Measurements from ENCODE around the gene HOXD3.

The HOXD3 gene

DNA sequence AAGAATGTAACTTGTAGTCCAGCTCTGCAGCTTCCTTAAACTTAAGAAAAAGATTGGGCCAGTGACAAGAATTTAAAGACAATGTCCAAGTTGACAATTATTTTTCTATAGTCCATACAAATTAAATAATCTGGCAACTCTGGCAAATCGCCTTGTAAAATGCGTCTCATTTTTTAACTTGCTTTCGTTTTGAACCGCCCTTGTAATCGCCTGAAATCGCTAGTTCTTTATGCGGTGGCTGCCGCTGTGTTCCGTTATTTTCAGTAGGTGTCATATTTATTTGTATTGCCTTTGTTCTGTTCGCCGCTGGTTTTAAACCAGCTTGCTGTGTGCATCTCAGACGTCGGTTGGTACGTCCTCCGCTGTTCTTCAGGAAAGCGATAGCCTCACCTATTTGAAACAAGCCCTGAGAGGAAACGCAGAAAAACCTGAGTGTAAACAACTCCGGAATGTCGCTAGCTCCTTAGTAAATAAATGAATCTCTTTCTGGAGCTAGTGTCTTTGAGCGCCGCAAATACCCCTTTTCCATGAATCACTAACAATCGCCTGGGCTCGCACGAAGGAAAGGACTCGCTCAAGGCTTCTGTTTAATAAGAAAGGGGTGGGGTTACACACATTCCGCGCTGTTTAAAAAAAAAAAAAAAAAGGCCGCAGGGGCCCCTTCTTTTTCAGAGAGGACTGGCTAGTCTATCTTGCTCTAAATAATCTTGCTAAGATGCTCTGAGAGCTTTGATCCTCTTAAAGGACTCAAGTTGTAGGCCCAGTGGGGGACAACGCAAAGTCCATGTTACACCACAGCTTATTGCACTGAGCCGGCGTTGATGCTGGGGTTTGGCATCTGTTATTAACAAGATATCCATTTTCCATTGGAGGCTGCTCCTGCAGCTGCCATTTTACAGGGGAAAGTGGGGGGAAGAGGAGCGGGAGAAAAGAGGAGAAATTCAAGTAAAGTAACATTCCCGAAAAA is 24.6 kb upstream of the HOXD3 start:
- DNase-seq (ENCODE audit: low read depth in 3 of 3, low spot score in 1 of 3), result no peak

DNA sequence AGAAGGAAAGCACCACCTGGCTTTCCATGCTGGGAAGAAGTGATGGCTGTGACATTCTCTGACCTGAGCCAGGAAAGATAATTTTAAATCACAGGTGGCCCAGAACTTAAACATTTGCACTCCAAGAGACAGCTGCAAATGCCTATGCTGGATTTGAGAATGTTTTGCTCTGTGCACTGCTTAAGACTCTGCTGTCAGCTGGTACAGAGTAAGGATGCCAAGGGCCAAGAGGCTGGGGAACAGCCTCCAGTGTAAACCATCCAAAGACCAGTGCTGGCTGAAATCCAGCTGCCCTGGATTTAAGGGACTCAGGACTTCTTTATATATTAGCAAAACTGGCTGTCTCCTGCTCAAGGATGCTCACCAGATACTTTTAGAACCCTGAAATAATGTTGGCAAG is 23.7 kb upstream of the HOXD3 start:
- DNase-seq (ENCODE audit: low read depth in 3 of 3, low spot score in 1 of 3), result no peak

DNA sequence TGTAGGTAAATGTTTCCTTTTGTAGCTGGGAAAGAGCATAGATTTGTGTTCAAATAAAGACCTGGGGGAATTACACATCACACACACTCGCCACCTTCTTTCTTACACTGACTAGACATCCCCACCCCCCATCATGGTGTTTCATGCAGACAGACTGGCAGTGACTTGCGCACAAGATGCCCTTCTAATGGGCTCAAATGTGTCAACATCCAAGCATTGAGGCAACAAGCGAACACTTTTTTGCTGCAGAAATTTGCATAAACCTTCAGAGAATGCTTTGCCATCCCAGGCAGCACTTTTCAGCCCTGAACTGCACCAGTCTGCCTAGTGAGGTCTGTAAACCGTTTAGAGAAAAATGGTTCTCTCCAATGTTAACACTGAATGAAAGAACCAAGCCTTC is 23.1 kb upstream of the HOXD3 start:
- no peak for DNase-seq (ENCODE audit: low read depth in 3 of 3, low spot score in 1 of 3)

DNA sequence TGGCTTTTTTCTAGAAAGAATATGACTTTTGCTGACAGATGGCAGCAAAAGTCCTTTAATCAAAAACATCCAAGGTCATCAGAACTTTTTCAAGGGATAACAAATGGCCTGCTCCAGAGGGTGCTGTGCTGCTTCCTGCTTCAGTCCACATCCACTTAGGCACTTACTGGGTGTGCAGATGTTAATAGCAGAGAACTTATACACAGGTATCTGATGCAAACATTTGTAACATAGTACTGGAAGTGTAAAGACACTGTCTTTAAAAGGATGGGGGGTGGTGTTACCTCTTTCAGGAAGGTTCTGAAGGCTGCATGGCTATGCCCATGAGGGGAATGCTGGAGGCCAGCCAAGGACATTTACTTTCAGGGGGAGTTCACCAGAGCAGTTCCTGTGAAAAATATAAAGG is 22.1 kb upstream of the HOXD3 start:
- no peak for DNase-seq (ENCODE audit: low read depth in 3 of 3, low spot score in 1 of 3)

DNA sequence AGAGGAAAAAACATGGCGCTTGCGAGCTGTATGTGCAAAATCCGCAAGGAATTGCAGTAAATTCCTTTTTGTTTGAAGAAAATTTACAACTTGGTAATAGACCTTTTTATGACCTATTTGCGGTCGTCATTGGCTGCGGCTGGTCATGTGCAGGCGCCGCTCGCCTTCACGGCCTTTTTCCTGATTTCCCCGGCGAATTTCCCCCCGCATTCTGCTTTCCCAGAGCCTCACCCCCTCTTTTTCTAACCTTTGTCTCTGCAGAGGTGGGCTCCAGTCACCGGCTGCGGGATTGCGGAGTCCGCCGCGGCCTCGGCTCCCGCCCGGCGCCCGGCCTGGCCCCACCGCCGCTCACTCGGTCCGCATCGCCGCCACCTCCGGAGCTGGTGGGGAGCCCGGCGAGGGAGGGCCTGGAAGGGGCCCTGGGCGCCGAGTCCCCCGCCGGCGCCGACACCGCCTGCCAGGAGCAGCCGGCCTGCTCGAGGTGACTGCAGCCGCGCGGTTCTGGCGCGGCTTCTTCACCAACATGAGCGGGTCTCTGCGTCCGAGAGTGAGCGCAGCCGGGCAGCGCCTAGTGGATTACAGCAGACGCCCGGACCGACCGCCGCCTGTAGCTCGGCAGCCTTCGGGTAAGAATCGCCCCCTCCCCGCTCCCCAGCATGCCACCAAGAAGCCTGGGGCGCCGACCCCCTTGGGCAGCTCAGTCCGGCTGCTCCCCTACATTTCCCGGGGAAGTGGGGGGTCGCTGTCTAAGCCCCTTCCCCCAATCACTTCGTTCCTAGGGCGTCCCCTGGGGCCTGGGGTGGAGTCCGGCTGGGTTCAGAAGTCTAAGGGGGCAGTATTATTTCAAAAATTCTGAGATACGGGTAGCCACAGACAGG is 20.5 kb upstream of the HOXD3 start:
- DNase-seq (ENCODE audit: low read depth in 3 of 3, low spot score in 1 of 3), result no peak

DNA sequence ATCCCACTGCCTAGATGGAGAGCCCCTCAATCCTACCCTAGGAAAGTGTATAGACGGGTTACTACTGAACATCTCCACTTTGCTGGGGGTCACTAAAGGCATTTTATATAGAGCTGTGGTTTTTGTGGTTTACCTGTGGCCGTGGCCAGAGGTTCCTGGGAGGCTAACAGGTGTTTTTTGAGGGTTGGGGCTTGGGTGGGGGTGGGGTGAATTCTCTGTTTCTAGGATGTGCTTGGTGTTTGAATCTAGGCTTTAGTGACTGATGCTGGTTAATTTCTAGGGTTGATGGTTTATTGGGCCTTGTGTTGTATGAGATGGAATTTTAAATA is 19.9 kb upstream of the HOXD3 start:
- no peak for DNase-seq (ENCODE audit: low read depth in 3 of 3, low spot score in 1 of 3)

DNA sequence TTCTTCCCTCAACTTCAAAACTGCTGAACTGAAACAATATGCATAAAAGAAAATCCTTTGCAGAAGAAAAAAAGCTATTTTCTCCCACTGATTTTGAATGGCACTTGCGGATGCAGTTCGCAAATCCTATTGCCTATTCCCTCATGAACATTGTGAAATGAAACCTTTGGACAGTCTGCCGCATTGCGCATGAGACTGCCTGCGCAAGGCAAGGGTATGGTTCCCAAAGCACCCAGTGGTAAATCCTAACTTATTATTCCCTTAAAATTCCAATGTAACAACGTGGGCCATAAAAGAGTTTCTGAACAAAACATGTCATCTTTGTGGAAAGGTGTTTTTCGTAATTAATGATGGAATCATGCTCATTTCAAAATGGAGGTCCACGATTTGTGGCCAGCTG is 19.2 kb upstream of the HOXD3 start:
- no peak for DNase-seq (ENCODE audit: low read depth in 3 of 3, low spot score in 1 of 3)

DNA sequence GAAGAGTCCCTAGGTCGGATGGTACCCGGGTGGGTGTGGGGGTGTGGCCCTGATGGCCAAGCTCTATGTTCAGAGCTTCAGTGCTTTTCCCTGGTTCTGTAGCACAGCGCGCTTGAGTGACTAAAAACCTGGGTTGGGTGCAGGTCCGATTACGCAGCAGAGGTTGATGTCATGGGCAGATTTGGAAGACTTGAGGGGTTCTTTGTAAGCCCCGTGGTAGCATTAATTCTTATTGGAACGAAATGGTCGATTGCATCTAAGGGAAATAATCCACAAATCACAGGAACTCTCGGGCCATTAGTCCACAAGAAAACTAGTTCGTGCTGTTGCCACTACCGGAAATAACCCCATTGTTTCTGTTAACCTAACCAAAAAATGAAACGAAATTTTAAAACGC is 18.6 kb upstream of the HOXD3 start:
- DNase-seq (ENCODE audit: low read depth in 3 of 3, low spot score in 1 of 3), result no peak

DNA sequence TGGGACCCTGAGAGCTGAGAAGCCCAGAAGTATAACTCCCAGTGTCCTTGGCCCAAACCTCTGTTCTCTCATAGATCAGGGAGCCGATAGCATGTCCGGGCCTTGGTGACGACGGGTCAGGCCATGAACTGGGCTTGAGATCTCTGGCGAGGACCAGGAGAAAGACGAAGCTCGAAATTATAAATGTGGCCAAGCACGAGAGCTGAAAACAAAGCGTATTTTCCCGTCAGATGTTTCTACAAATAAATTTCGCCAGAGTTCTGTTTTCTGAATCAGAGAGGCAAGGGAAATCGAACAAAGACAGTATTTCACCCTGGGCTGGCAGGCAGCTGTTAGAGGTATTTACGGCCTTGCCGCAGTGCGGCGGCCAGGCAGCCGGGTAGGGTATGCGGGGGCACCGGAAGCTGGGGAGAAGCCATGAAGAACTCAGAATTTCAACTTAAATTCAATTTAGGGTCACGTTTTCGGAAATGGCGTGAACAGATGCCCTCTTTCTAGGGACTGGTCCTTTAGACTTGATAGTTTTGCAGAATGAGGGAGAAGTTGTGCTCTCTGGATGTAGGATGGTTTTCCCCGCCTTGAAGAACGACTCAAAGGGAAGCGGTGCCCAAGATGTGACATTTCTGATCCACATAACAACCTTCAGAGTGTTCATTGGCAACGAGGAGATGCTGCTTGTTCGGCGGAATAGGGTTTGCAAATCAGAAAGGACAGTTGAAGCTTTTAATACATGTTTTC is 18.0 kb upstream of the HOXD3 start:
- DNase-seq (ENCODE audit: low read depth in 3 of 3, low spot score in 1 of 3), result no peak

DNA sequence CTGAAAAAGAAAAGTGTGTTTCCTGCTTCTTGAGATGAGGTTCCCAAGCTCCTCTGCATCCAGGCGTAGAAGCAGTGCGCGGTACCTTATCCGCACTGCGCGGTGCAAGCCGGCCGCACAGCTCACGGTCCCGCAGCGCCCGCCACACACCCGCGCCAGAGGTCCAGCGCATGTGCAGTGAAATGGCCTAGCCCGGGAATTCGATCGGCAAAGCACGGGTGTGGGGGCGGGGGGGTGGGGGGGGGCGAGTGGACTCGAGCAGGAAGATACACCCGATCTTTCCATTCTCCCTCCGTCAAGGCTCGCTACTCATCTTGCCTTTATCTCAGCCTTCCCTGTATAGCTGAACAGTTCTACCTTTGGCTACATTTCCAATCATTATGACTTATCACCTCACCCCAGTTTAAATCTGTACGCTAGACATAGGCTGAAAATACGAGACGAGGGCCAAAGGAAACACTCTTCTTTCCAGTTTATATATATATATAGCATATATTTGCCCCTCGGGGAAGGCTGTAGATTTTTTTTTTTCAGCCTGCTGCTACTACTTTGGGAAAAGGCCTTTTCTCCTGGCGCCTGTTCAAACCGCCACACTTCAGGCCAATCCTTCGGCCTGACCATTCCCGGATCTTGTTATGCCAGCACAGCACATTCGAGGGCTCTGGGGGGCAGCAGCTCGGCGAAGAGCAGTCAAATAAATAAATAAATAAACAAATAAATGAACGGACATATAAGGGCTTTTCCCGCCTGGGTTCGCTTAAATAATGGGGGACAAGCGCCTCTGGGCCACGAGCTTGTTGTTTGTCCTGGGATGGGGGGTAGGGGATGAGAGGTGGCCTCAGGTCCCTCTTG is 17.2 kb upstream of the HOXD3 start:
- no peak for DNase-seq (ENCODE audit: low read depth in 3 of 3, low spot score in 1 of 3)

DNA sequence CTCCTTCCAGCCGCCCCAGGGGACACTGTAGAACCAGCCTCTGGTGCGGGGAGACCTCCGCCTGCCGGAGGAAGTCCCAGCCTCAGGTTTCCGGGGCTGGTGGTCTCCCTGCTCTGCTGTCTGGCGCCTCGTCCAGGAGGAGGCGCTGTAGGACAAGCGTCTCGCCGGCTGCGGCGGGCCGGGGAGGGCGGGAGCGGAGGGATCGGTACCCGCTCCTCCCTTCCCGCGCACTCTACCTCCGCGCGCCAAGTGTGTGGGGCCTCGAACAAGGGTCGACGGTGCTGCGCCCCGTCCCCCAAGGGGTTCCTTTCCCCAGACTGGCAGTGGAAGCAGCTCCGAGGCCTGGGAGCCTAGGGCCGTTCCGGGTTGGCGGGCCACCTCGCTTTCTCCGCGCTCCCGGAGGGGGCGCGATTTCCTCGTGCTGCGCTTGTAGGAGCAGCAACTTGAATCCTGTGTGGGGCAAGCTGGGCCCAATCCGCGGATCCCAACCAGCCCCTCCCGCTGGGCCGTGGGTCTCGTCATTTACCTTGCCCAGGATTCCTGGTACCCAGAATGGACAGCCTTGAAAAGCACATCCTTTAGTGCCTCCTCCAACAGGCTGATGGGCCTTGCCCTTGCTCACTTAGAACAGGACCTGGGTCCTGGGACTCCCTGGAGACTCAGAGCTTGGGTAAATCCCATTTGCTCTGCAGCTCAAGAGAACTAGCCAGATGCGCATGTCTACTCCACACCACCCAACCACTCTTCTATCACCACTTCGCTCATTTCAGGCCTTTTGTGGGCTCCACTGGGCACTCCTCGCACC is 16.4 kb upstream of the HOXD3 start:
- DNase-seq (ENCODE audit: low read depth in 3 of 3, low spot score in 1 of 3), result peak in 1 of 3 donors; percentile 46

DNA sequence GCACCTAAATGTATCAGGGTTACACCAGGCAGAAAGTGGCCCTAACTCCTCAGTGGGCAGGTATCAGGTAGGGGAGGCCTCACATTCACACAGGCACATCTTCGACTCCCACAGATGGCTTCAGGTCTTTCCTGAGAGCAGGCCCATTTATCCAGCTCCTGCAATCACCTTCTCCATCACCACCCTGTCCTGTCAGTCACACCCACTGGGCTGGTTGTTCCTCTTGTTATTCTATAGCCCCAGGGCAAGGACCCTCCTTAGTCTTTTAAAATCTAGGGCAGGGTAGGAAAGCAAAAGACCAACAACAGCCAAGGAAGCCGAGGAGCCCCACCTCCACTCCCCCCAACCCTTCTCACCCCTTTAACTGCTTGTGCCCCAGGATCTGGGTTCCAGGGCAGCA is 14.8 kb upstream of the HOXD3 start:
- DNase-seq (ENCODE audit: low read depth in 3 of 3, low spot score in 1 of 3), result no peak

DNA sequence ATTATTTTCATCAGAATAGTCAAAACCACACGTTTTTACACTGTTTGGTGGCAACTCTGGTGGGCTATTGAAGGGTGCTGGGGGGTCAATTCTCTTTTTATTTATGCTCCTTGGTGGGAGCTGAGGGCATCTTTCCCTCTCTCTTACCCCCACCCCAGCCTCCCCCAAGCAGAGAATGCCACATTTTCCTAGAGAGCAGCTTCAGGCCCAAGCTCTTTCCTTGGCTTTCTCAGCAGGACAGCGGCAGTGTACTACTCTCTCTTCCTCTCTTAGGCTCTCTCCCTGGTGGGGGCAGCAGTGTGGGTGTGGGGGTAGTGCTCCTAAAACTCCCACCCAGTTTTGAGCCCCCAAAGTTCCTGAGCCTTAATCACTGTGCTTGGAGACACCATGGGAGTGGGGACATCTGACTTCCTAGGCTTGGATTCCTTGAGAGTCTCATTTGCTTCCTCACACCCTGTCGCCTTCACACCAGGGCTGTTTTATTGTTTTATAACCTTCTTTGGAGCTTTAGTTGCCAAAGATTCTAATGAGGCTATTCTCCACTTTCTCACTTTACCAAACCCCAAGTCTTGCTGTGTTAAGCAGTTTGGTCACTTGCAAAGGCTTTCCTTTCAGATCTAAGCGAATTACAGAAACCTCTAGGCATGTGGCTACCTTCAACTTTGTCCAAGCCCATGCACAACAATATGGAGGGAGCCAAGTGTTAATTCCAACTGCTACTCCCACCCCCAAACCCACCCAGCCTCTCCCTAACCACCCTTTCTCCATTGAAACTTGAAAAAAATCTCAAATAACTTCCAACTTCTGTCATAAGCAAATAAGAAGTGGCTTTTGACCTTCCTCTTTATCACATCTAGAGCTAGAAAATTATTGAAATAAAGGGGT is 11.8 kb upstream of the HOXD3 start:
- DNase-seq (ENCODE audit: low read depth in 3 of 3, low spot score in 1 of 3), result no peak

DNA sequence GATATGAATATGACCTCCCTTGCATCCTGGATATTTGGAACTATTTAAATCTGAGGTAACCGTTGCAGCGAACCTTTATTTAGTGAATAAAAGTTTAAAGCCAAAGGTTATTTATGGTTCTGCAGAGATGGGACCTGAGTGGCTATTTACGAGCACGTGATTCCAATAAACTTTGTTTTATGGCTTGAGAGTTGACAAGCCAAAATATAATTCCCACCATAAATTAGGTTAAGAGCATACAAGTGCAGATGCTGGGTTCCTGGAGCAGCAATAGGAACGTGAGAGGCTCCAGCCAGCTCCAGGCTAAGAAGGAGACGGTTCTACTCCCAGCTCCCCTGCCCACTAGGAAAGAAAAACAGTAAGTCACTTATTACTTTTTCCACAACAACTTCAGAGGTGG is 11.0 kb upstream of the HOXD3 start:
- no peak for DNase-seq (ENCODE audit: low read depth in 3 of 3, low spot score in 1 of 3)

DNA sequence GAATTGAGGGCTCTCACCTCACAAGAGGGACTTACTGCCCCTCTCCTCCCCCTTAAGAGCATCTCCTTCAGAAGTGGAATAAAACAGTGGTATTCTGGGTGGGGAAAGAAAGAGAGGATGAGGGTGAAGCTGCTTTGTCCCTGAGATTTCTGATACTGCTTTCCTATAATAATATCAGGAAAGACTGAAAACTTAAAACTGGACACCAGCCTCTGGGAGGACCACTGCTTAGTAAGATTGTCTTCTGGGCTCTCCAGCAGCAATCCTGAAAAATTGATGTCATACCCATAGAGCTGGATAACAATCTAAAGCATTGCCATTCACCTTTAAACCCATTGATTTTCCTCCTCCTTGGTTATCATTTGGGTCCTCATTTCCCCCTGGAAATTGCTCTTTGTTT is 10.5 kb upstream of the HOXD3 start:
- no peak for DNase-seq (ENCODE audit: low read depth in 3 of 3, low spot score in 1 of 3)

DNA sequence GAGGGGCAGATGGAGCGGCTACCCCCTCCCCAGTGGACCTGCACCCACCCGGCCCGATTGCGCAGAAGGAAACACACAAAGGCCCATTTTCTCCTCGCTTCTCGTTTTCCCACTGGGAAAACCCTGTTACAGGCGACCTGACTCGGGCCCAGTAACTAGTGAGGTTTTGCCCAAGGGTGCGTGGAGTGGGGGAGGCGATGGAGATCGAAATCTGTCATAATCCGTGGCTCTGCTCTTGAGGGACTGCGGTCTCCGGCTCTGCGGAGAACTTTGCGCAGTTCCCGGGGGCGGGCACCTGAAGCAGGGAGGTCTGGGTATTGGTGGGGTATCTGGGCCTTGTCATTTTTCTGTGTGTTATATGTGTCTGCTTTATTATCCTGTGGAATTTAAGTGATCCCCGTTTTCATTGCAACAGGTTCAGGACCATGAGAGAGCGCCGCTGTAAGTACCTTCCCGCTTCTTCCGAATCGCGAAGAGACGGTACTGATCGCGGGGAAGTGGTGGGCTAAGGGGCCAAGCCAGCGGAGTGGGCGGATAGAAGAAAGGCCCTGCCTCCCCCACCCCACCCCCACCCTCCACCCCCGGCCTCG is 9.8 kb upstream of the HOXD3 start:
- no peak for DNase-seq (ENCODE audit: low read depth in 3 of 3, low spot score in 1 of 3)

DNA sequence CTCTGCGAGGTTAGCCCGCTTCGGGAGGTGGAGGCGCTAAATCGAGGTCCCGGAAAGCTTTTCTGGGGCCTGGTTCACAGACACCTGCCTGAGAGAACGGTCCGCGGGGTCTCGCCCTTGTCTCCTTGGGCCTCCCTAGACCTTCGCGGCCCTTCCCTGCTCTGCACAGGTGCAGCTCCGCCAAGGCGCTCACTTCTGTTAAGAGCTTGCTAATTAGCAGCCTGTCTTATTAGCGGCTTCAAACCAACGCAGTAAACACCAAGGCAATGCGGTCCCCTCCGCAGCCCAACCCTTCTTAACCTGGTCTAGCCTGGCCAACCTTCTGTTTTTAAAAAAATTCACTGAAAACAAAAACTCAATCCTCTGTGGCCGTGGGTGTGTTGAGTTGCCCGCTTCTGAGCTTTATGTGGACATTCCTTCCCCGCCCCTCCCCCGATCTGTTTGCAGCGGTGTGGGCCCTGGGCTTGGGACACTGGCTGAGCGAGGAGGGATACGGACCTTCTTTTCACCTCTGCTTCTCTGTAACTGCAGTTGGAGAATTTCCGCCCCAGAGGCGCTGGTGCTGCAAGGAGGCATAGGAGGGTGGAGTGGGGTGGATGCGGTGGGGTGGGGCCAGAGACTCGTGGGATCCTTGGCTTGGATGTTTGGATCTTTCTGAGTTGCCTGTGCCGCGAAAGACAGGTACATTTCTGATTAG is 9.2 kb upstream of the HOXD3 start:
- no peak for DNase-seq (ENCODE audit: low read depth in 3 of 3, low spot score in 1 of 3)
